ENCODE measurements around the gene CD99L2.

- no peak for TF ChIP-seq IRF1 (CRISPR knock-in tag; IDR thresholded peaks at IDR 0.05)
- TF ChIP-seq GABPB1 (CRISPR knock-in tag; IDR thresholded peaks at IDR 0.05) = no peak
- no peak for TF ChIP-seq CTCF (IDR thresholded peaks at IDR 0.05)
- no peak for TF ChIP-seq ZNF138 (CRISPR knock-in tag; conservative IDR thresholded peaks at IDR 0.05)
- TF ChIP-seq JUN (CRISPR knock-in tag; IDR thresholded peaks at IDR 0.05) = no peak
- no peak for TF ChIP-seq AR (CRISPR knock-in tag; IDR thresholded peaks at IDR 0.05)
- TF ChIP-seq ATF3 (CRISPR knock-in tag; conservative IDR thresholded peaks at IDR 0.05) = no peak
- TF ChIP-seq TP53 (CRISPR knock-in tag; IDR thresholded peaks at IDR 0.05) = no peak
- TF ChIP-seq ATF2 (CRISPR knock-in tag; IDR thresholded peaks at IDR 0.05; ENCODE audit: borderline replicate concordance, low read depth) = no peak
- TF ChIP-seq PRDM15 (CRISPR knock-in tag; IDR thresholded peaks at IDR 0.05) = no peak
- TF ChIP-seq ATF1 (CRISPR knock-in tag; IDR thresholded peaks at IDR 0.05) = no peak
- no peak for TF ChIP-seq E2F4 (CRISPR knock-in tag; IDR thresholded peaks at IDR 0.05; ENCODE audit: borderline replicate concordance, low read depth)
- TF ChIP-seq SP1 (CRISPR knock-in tag; conservative IDR thresholded peaks at IDR 0.05) = no peak
These were observed 66.6 kb downstream of the CD99L2 start for GRCh38 chrX:150831863-150832262.
